ENCODE results near the gene FBXL17. TPM values are rescaled to one million over a fixed set of nuclear protein-coding genes. Genes with fewer than 3 reads are reported as not detected.

The FBXL17 gene
- total RNA-seq, 2 donors from 2014 or later: 14.1 to 22.8 TPM

DNA sequence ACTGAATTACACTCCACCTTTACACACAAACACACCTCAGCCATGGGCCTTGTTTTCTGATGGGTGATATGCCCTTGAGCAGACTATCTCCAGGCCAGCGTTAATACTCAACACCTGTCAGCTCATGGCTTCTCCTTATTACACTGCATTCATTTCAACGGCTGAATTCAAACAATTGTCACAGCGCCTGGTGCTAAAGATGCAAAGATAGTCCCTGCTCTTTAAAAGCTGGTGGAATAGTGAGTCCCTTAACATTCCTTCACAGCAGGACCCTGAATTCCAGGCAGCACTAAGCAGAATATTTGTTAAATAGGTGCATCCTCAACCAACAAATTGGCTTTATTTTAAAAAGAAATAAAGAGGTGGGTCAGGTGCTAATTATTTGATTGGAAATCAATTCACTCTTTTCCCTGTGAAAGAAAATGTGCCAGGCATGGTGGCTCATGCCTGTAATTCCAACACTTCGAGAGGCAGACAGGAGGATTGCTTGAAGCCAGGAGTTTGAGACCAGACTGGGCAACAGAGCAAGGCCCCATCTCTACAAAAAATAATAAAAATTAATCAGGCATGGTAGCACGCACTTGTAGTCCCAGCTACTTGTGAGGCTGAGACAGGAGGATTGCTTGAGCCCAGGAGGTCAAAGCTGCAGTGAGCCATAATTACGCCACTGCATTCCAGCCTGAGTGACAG lies 555.4 kb downstream of the FBXL17 start:
- H3K4me3 ChIP-seq: no peak overlapping the region
- H3K36me3 ChIP-seq: no peaks in the 10 kb centered on the region
- no peak overlapping the region for H3K27ac ChIP-seq
- H3K4me1 ChIP-seq: no peaks in the 10 kb centered on the region
- DNase-seq: no peak
- no peaks in the 10 kb centered on the region for H3K9me3 ChIP-seq
- intact Hi-C loops (cut with DNase I): no loop called here
- no peak overlapping the region for H3K9ac ChIP-seq (ENCODE audit: low read depth in 2 of 2, low read length in 2 of 2)
- no peaks in the 10 kb centered on the region for H3K27me3 ChIP-seq
- TF ChIP-seq, protein P1, sequence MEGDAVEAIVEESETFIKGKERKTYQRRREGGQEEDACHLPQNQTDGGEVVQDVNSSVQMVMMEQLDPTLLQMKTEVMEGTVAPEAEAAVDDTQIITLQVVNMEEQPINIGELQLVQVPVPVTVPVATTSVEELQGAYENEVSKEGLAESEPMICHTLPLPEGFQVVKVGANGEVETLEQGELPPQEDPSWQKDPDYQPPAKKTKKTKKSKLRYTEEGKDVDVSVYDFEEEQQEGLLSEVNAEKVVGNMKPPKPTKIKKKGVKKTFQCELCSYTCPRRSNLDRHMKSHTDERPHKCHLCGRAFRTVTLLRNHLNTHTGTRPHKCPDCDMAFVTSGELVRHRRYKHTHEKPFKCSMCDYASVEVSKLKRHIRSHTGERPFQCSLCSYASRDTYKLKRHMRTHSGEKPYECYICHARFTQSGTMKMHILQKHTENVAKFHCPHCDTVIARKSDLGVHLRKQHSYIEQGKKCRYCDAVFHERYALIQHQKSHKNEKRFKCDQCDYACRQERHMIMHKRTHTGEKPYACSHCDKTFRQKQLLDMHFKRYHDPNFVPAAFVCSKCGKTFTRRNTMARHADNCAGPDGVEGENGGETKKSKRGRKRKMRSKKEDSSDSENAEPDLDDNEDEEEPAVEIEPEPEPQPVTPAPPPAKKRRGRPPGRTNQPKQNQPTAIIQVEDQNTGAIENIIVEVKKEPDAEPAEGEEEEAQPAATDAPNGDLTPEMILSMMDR (IDR thresholded peaks at IDR 0.05): no peak

DNA sequence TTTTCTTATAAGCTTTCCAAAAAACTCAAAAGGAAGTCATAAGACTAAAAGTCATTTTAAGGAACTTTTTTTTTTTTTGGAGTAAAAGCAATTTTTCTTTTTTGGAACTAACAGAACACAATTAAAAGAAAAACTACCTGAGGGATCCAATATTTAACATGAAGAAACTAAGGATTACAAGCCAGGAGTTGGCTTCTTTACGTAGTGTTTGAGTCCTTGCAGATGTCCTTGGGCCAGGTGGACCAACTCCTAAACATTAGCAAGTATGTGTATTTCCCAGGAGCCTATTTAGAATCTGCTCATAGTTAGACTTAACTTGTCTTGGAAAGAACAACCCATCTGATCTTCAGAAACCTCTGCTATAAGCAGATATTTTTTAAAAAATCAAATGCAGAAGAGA lies 557.1 kb downstream of the FBXL17 start:
- TF ChIP-seq, protein P1 (IDR thresholded peaks at IDR 0.05): no peak
- H3K27me3 ChIP-seq: no peaks in the 10 kb centered on the region

DNA sequence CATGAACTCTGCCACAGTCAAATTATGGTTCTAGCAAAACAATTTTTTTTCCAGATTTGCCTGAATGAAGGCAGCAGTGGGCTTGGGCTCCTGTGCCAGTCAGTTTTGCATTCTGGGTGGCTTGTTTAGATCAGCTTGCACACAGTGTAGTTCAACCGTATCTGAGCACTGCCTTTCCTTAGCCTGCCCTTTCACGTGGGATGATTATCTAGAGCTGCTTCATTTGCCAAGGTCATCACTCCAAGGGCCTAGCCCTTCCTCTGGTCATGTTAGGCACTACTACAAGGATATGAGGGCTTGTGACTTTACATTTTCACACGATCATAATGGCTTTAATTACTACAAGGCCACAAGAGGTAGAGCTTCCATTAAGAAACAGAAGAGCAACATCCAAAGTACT lies 560.6 kb downstream of the FBXL17 start:
- Histone ChIP-seq H3K27ac (no peak overlapping the region), H3K9me3 (no peaks in the 10 kb centered on the region), H3K36me3 (no peaks in the 10 kb centered on the region), H3K4me1 (no peaks in the 10 kb centered on the region), H3K9ac (ENCODE audit: low read depth in 2 of 2, low read length in 2 of 2) (no peak overlapping the region), H3K4me3 (no peak overlapping the region), H3K27me3 (no peaks in the 10 kb centered on the region)
- intact Hi-C loops (cut with DNase I): no loop called here
- DNase-seq: no peak
- TF ChIP-seq, protein P1 (IDR thresholded peaks at IDR 0.05): no peak

More for the DNA sequence above, 557.1 kb downstream of the FBXL17 start:
- H3K4me3 ChIP-seq: no peak overlapping the region
- H3K9me3 ChIP-seq: no peaks in the 10 kb centered on the region
- no peak overlapping the region for H3K27ac ChIP-seq
- H3K36me3 ChIP-seq: no peaks in the 10 kb centered on the region
- no peaks in the 10 kb centered on the region for H3K4me1 ChIP-seq
- intact Hi-C loops (cut with DNase I): no loop called here
- no peak overlapping the region for H3K9ac ChIP-seq (ENCODE audit: low read depth in 2 of 2, low read length in 2 of 2)
- no peak for DNase-seq

DNA sequence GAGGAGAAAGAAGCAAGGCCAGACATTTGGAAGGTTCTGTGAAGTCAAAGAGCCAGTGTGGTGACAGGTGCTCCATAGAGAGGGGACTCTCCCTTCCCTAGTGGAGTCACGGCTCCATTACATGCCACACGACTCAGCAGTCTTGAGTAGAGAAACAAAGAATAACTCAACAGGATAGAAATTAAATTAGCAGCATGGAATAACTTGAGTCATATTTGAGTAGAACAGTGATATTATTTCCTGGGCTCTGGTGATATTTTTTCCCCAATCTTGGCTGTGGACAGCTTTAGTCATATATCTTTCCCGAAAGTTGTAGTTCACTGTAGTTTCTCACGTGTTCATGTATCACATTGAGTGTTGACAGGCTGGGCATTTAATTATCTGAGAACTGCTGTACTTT lies 561.5 kb downstream of the FBXL17 start:
- TF ChIP-seq, protein P1 (IDR thresholded peaks at IDR 0.05): no peak
- DNase-seq: no peak
- H3K4me3 ChIP-seq: no peak overlapping the region
- no peaks in the 10 kb centered on the region for H3K27me3 ChIP-seq
- intact Hi-C loops (cut with DNase I): no loop called here
- no peak overlapping the region for H3K9ac ChIP-seq (ENCODE audit: low read depth in 2 of 2, low read length in 2 of 2)
- no peak overlapping the region for H3K27ac ChIP-seq
- no peaks in the 10 kb centered on the region for H3K36me3 ChIP-seq
- no peaks in the 10 kb centered on the region for H3K9me3 ChIP-seq
- no peaks in the 10 kb centered on the region for H3K4me1 ChIP-seq

DNA sequence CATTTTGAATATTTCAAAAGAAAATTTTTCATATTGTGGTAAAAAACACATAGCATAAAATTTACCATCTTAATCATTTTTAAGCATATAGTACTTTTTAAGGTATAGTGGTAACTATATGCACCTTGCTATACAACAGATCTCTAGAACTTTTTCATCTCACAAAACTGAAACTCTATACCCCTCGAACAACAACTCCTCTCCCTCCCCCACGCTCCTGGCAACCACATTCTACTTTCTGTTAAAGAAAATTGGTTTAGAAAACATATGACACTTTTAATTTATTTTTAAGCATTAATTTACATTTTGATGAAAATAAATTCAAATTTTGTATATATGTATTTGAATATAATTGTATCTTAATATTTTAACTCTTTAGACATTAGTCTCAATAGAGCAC lies 563.9 kb downstream of the FBXL17 start:
- H3K9me3 ChIP-seq: no peaks in the 10 kb centered on the region
- no peaks in the 10 kb centered on the region for H3K4me1 ChIP-seq
- TF ChIP-seq, protein P1 (IDR thresholded peaks at IDR 0.05): no peak
- no peak overlapping the region for H3K27ac ChIP-seq
- intact Hi-C loops (cut with DNase I): no loop called here
- DNase-seq: no peak
- no peak overlapping the region for H3K9ac ChIP-seq (ENCODE audit: low read depth in 2 of 2, low read length in 2 of 2)
- H3K4me3 ChIP-seq: no peak overlapping the region
- no peaks in the 10 kb centered on the region for H3K36me3 ChIP-seq
- no peaks in the 10 kb centered on the region for H3K27me3 ChIP-seq
